Frontal cortex (tissue), 4 donors: ENCODE results near the gene COQ8B. TPM values are rescaled to one million over a fixed set of nuclear protein-coding genes. Genes with fewer than 3 reads are reported as not detected.
"Not testable (repeated sequence)": the region's sequence is repeated elsewhere in the genome, so short reads cannot be mapped to it uniquely, and the experiment has no call there.

Experiments used
- DNase-seq, 2 donors: peaks; one replicate each; pipeline ENCODE4 v3.0.0; 2012; ENCODE audit warnings: low spot score in 2 of 2
- FAIRE-seq: peaks from 2 replicates; lab custom pipeline; 2012; peaks lifted over from hg19 to GRCh38; lab: Jason Lieb, UNC
- total RNA-seq: library from RNA; depleted of rRNA; stranded (reverse); fragments of >200 nt; gene quantifications from one replicate; pipeline ENCODE4 v1.2.3, GENCODE V29; 2014
- donor health status: control.
- donor health status: control.
- donor health status: control.

COQ8B gene
- total RNA-seq, 1 donor from 2014 or later, result 24.5 TPM

DNA sequence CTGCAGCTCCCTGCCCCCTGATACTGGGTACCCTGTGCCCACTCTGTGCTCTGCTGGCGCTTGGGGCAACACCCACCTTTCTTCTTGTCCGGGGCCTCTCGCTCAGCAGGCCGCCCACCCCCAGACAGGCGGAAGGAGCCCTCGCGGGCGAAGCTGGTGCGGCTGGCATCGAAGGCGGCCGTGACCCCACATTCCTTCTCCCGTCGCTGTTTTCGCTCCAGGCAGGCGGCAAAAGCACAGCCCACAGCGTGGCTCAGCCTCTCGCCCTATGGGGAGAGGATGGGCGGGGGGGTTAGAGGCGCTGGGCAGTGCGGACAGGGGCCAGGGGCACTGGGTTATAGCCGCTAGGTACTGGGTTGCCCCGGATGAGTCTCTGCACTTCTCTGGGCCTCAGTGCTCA, 39.5 kb downstream of the COQ8B start:
- FAIRE-seq (no peak), DNase-seq (no peak)

DNA sequence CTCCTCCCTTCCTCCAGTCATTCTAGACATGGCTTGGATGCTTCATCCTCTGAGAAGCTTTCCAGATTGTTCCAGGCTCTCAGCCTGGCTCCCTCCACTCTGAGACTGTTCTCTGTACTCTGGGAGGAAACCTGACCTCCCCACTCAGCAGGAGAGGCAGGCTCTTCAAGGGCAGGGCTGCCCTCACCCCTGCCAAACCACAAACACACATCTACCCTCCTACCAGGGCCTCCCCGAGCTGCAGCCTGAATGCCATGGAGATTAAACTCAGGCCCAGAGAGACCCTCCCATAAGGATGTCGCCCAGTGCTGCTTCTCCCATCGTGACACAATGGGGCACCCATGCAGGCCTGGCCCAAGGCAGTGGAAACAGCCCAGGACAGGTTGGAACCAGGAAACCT, 42.4 kb downstream of the COQ8B start:
- no peak for FAIRE-seq

GRCh38 chr19:40673397-40673796, 43.3 kb downstream of the COQ8B start:
- FAIRE-seq, result no peak
- no peak for DNase-seq

More for the DNA sequence above, 42.4 kb downstream of the COQ8B start:
- DNase-seq, result no peak

GRCh38 chr19:40672573-40673299, 44.0 kb downstream of the COQ8B start:
- FAIRE-seq (no peak), DNase-seq (no peak)

DNA sequence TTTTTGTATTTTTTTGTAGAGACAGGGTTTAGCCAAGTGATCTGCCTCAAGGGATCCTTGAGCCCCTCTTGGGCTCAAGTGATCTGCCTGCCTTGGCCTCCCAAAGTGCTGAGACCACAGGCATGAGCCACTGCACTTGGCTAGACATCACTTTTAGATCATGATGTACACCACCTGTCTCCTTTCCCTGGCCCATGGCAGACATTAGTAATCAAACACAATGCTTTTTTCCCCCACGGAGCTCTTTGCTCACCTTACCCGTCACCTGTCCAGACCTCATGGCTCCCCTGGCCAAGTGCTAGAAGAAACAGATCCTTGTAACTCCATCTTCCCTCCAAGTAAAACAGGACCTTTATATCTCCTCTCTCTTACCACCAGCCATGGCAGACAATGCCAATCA, 44.6 kb downstream of the COQ8B start:
- no peak for FAIRE-seq

GRCh38 chr19:40671404-40671803, 45.3 kb downstream of the COQ8B start:
- FAIRE-seq (no peak), DNase-seq (no peak)

More for the DNA sequence above, 44.6 kb downstream of the COQ8B start:
- DNase-seq, result no peak

- DNase-seq (no peak), FAIRE-seq (no peak)
These were observed 47.6 kb downstream of the COQ8B start for GRCh38 chr19:40668991-40669614.

DNA sequence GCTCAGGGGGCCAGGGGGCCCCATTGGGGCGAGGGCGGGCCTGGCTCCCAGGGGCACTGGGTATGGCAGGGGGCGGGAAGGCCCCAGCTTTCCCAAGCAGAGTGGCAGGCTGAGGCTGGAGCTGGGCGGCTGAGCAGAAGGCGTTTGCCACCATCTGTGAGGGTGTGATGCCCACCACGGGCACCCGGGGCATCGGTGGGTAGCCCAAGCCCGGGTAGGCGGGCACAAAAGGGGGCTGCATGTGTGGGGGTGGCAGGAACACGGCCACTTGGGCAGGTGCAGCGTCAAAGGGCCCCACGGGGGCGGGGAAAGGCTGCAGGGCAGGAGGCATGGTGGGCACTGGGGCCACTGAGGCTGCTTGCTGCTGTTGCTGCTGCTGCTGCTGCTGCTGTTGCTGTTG, 49.1 kb downstream of the COQ8B start:
- DNase-seq, result no peak
- FAIRE-seq, result no peak

- peak in 1 of 2 donors; percentile 15 for DNase-seq
- FAIRE-seq, result no peak
These were observed 49.8 kb downstream of the COQ8B start for GRCh38 chr19:40666803-40667438.

DNA sequence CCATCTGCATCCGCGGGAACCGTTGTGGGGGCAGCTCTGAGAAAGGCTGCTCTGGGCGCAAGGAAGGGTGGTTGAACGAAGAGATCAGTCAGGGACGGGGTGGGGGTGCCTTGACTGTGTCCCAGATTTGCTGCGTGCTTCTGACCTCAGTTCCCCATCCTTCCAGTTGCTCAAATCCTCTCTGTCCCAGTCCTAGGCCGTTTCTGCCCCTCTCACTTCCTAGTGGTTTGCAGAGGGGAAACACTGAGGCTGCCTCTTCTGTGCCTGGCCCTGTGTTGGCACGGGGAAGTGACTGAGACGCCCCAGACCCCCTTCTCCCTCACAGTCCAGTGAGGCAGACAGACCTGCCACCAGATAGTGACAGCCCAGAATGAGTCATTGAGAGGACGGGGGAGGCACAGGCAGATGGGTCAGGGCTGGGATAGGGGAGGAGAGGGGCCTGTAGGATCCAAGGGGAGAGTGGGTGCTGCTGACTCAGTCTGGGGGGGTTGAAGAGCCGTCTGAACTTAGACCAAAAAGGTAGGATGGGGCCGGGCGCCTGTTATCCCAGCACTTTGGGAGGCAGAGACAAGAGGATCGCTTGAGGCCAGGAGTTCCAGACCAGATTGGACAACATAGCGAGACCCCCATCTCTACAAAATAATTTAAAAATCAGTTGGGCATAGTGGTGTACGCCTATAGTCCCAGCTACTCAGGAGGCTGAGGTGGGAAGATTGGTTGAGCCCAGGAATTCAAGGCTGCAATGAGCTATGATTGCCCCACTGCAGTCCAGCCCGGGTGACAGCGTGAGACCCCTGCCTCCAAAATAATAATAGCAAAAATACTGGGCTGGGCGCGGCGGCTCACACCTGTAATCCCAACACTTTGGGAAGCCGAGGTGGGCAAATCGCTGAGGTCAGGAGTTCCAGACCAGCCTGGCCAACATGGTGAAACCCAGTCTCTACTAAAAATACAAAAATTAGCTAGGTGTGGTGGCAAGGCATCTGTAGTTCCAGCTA, 52.7 kb downstream of the COQ8B start:
- DNase-seq (peak in 1 of 2 donors; percentile 55), FAIRE-seq (no peak)

GRCh38 chr19:40662925-40663694, 53.6 kb downstream of the COQ8B start:
- DNase-seq (peak; percentile 92), FAIRE-seq (no peak)

GRCh38 chr19:40661616-40662015, 55.1 kb downstream of the COQ8B start:
- no peak for FAIRE-seq
- no peak for DNase-seq

- FAIRE-seq (no peak), DNase-seq (no peak)
These were observed 57.1 kb downstream of the COQ8B start for GRCh38 chr19:40659566-40659965.

DNA sequence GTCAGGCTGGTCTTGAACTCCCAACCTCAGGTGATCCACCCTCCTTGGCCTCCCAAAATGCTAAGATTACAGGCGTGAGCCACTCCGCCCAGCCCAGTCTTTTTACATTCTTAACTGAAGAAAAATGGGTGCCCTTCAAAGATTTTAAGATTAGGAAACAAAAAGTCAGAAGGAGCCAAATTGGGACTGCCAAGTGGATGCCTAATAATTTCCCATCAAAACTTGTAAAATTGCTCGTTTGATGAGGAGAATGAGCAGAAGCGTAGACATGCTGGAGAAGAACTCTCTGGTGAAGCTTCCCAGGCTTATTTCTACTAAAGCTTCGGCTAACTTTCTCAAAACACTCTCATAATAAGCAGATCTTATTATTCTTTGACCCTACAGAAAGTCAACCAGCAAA, 57.6 kb downstream of the COQ8B start:
- FAIRE-seq, result no peak
- no peak for DNase-seq

- DNase-seq (no peak), FAIRE-seq (no peak)
These were observed 58.7 kb downstream of the COQ8B start for GRCh38 chr19:40658031-40658430.

DNA sequence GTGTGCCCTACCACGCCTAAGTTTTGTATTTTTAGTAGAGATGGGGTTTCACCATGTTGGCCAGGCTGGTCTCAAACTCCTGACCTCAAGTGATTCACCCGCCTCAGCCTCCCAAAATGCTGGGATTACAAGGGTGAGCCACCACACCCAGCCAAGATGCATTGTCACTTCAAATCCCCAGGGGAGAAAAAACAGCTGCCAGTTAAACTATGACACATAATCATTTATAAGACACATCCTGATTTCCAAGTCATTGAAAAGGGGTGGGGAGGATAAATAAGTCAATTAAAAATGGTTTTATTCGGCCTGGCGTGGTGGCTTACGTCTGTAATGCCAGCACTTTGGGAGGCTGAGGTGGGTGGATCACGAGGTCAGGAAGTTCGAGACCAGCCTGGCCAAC, 61.0 kb downstream of the COQ8B start:
- DNase-seq, FAIRE-seq: not testable (repeated sequence)

DNA sequence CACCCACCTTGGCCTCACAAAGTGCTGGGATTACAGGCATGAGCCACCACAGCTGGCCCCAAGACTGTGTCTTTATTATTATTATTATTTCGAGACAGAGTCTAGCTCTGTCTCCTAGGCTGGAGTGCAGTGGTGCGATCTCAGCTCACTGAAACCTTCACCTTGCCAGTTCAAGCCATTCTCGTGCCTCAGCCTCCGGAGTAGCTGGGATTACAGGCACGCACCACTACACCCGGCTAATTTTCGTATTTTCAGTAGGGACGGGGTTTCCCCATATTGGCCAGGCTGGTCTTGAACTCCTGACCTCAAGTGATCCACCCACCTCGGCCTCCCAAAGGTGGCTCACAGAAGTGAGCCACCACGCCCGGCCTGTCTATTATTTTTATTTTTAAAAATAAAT, 64.4 kb downstream of the COQ8B start:
- not testable (repeated sequence) for FAIRE-seq, DNase-seq

GRCh38 chr19:40650749-40651305, 65.9 kb downstream of the COQ8B start:
- no peak for DNase-seq
- FAIRE-seq, result no peak
